Tongue (tissue), 1 donor: Measurements from ENCODE around the gene C17orf114.
"Not testable (repeated sequence)": the region's sequence is repeated elsewhere in the genome, so short reads cannot be mapped to it uniquely, and the experiment has no call there.

ENCODE experiments used
- DNase-seq: peaks from one replicate; pipeline ENCODE4 v3.0.0-alpha.2; 2015

The C17orf114 gene

DNA sequence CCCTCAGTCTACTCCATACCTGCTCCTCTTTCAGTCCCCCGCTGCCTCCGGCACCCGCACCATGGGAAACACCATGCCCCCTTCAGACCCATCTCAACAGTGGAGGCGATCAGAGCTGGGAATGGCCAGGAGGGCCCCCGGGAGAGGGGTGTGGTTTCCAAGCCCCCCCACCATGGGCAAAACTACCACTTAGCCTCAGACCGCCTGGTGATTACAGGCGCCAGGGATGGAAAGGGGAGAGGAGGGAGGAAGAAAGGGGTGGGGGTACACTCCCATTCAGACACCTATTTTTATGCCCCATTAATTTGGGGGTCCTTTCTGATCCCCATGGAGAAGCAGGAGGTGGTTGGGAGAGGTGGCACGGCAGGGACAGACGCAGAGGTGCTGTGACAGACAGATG lies at the start of gene C17orf114:
Gene C17orf114 (minus strand): TSS at position 101 of the 400 bp plus-strand sequence.
- no peak for DNase-seq

DNA sequence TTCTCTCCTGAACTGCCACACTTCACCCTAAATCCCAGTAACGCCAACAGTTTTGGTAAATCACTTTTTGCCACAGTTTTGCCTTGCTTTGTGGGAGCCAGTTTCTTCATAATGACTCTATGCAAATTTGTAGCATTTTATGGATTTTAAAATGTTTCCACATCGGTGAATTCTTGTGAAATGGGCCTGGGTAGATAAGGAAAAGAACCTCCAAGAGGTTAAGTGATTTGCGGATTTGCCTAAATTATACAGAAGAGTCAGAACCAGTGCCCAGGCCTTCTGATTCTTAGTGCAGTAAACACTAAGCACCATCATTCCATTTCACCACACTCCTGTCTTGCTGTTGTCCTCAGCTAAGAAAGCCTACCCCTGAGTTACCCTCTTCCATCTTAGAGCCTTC lies 49.0 kb upstream of the C17orf114 start:
- no peak for DNase-seq

DNA sequence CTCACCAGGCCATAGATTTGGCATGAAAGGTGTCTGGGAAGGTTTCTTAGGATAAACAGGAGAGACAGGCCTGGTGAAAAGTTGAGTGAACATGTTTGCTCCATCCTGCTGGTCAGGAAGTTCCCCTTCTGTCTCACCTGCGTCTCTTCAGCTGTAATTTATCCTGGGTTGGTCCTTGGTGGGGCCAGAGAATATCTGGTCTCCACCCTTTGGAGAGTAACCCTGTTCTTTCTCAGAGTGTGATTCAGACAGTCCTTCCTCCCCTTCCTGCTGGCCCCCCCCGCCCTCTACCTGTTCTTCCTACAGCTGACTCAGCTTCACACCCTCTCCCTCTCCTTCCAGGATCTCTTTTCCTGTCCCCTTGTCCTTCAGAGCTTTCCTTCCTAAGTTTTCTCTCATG lies 48.1 kb upstream of the C17orf114 start:
- DNase-seq = no peak

DNA sequence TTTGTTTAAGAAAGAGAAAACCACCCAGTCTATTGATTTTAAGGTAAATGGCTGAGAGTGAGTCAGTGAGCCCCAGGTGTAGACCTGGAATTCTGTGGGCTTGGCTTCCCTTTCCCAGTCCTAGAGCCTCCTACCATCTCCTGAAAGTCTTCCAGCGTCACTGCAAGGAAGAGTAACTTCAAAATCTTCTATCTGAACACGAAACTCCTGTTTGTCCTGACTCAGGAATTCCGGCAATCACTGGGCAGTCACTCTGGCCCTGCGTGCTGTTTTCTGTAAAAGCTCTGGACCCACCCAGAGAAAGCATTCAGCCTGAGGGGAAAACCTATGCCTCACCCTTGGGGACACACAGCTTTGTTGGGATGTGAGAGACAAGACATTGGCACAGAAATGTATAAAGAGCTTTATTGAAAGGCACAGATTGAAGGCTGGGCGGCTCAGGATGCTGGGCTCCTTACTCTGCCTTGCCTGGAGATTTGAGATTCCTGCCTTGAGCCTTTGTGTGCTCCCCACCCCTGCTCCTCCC lies 46.9 kb upstream of the C17orf114 start:
- no peak for DNase-seq

DNA sequence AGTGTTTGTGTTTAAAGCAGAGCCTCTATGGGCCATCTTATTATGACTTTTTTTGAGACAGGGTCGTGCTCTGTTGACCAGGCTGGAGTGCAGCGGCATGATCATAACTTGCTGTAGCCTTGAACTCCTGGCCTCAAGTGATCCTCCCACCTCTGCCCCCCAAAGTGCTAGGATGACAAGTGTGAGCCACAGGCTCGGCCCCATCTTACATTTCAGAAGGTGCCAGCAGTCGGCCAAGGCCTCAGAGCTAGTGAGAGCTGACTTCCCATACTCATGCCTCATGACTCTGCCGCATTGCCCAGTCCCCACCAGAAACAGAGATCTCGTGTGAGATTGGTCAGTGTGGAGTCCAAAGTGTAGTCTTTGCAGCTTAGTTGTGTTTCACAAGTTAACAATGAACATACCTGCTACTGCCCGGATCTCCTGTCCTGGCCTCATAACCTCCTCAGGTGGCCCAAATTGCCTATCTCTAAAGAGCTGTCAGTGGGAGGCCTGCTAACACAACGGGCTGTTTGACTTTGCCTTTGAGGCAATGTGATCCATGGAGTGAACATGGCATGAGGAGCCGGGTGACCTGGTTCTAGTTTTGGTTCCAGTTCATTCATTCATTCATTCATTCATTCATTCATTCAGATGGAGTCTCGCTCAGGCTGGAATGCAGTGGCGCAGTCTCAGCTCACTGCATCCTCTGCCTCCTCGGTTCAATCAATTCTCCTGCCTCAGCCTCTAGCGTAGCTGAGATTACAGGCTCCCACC lies 44.7 kb upstream of the C17orf114 start:
- no peak for DNase-seq

DNA sequence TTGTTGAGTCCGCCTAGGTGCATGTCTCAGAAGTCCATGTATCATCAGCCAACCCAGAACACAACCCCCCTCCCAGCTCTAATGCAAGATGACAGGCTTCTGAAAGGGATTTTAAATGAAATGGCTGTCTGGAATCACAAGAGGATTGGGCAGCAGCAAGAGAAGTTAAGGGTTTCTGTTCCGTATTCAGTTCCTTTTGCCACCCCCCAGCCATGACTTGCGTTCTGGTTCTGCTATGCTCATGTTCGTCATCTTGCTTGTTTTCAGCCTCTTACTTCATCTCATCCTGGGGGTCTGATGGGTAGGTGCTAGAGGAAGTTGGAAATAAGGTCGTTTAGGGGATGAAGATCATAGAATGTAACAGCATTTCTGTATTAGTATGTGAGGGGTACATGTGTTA lies 43.0 kb upstream of the C17orf114 start:
- DNase-seq = no peak

DNA sequence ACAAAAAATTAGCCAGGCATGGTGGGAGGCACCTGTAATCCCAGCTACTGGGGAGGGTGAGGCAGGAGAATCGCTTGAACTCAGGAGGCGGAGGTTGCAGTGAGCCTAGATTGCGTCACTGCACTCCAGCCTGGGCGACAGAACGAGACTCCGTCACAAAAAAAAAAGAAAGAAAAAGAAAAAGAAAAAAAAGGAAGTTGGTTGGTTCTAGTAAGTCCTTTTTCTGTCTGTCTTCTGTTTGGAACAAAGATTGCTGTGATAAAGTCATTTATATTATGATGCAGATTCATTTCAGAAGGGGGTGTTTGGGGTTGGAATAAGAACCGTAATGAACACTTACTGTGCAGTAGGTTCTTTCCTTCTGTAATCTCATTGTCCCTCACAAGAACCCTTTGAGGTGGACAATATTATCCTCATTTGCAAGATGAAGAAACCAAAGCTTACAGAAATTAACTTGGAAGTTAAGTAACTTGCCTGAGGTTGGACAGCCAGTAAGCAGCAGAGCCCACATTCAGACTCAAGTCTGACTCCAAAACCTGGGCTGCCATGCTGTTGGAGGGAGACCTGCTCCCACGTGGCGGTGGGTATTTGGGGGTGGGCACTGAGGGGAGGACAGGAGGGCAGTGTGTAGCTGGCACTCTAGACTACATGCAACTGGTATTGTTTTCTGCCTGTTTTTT lies 41.3 kb upstream of the C17orf114 start:
- no peak for DNase-seq

DNA sequence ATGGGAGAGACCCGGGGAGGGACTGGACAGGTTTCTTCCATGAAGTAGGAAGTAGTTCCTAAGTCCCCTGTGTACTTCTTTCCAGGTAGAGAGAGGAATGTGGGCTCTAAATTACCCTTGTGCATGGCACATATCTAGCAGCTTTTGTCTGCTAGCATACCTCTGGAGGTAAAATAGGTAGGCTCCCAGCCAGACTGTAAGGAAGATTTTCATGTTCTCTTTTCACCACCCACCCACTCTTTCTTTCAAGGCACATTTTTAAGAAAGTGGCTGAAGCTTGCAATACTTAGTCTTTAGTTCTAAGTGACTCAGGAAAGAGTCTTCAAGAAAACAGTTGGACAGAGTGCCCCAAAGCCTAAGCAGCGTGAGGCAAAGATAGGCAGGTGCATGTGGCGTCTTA lies 40.2 kb upstream of the C17orf114 start:
- no peak for DNase-seq

DNA sequence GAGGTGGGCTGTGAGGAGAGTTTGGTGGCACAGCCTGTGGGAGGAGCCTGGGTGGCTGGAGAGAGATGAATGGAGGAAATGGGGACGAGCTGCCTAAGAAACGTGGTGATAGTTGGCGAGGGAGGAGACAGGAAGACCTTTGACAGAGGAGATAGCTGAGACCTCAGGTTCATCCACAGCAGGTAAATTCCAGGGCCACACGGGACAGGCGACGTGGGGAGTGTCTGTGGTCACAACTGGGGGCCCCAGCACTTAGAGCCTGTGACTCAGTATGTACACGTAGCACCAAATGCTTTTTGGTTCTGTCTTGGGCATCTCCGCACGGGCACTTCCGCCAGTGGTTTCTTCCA lies 38.7 kb upstream of the C17orf114 start:
- DNase-seq = no peak

DNA sequence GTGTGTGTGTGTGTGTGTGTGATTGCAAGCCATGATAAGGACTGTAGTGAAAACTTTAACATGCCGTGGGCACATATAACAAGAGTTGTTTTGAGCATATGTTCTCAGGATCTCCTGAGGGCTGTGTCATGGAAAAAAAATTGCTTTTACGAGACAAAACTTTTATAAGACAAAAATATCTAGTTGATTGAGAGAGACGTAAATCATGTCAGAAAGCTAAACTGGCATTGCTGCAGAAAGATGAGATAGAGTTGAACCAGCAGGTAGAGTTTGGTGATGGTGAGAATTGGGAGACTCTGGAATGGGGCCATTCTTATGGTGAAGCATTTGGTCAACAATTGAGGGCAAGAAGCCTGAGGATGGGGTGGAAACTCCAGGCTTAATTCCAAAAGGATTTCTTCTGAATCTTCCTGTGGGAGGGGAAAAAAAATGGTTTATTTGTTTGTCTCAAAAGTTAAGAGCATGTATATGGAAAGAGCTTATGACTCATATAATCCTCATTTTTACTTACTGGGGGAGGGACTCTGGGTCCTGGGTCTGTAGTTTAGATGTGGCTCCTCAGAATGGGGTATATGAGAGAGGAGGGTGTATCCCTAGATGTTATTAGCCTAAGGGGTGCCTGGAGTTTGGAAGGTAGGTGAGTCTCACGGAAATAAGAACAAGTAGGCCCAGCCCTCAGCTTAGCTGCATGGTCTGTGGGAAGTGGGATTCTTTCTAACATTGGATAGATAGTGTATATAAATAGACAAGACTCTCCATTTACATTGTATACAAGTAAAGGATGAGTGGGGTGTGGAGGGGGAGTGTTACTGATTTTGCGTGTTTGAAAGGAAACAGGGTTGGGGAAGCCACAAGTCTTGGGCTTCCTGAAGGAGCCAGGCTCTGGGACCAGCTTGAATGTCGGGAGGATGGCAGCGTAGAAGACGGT lies 38.1 kb upstream of the C17orf114 start:
- no peak for DNase-seq

DNA sequence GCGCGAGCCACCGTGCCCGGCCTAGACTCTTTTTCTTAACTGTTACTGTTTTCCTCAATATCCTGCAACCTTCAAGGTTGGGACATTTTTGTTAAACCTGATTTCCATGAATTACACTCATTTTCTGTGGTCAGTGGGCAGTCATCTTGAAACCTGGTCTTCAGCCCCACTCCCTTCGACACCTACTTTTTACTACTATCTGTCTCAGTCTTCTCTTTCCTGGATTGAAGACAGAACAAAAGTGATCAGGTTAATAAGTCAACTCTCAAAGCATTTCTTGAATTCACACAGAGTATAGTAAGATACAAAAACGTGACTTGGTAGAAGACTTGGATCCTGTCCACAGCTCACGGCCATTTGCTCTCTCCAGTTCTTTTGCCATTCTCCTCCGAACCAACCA lies 37.1 kb upstream of the C17orf114 start:
- no peak for DNase-seq

DNA sequence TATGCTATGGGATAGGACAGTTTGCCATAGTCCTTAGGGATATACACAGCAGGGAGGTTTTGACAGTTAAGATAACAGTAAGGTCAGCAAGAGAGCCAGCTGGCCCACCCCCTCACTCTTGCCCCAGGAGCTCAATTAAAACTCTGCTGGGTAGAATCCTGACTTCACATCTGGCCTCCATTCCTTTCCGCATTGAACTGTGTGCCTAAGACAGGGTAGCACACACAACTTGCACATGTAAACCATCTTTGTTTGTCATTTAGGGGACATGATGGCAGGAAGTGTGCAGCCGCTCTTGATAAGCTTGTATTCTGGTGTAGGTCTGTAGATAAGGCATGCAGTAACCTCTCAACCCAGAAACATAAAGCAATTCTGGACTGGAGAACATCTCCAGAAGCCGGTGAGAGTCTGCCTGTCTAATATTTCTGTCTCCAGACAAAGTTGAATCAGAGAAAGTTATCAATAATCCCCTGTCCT lies 36.2 kb upstream of the C17orf114 start:
- no peak for DNase-seq

DNA sequence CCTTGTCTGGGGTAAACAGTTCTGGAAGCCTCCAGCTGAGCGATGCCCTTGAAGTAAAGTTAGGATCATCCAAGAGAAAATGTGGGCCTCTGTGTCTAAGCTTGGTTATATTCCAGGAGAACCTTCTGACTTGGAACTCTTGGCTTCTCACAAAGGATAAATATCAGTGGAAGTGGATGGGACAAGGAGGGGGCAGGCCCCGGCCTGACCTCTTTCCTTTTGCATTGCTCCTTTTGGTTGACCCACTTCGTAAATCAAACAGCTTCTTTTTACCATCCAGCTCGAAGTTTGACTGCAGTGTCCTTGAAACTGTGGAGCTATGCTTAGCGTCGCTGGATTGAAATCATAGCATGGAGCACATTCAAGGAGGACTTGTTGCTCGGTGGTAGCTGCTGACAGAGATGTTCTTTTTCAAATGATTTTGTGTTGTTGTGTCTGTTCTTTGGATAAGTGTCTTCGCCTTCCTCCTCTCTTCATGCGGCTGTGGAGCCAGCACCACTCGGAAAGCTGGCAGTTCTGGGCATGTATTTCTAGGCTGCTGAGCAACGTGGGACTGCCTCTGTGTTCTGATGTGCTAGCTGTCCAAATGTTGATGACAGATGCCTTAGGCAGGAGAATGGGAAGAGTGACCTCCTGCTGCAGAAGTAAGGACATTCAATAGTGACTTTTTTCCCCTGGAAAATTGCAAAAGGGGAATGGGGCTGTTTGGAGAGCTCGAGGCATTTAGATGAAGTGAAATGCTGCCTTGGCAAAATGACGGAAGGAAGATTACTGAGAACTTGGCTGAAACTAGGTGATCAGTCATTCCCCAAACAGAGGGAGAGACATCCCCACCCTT lies 35.6 kb upstream of the C17orf114 start:
- DNase-seq = no peak

DNA sequence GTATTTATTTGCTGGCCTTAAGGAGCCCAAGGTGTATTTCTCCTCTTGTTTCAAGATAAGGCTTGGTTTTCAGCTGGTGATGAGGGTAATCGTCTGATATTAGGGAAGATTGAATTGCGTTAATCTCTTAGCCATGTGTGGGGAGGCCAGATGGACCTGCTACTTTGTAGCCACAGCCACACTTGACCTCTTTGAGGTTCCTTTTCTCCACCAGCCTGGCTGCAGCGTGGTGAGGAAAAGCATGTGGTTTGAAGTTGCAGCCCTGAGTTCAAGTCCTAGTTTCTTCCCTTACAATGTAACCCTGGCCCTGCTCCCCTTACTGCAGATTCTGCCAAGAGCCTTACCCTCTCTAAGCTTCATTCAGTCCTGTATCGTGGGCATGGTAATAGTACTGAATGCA lies 34.1 kb upstream of the C17orf114 start:
- DNase-seq = no peak

DNA sequence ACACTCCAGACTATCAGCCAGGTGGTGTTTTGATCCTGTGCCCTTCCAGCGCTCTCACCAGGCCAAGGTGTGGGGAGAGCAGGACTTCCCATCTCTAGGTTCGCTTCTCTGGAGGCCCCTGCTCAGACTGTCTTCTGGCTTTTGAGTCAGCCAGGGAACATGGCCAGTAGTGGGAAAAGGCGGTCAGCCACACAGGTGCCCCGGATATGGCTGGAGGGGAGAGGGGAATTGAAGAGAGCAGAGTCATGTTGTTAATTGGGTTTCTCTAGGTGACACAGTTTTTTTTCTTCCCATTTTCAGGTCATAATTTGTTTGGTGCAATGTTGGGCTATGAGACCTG lies 32.5 kb upstream of the C17orf114 start:
- no peak for DNase-seq

DNA sequence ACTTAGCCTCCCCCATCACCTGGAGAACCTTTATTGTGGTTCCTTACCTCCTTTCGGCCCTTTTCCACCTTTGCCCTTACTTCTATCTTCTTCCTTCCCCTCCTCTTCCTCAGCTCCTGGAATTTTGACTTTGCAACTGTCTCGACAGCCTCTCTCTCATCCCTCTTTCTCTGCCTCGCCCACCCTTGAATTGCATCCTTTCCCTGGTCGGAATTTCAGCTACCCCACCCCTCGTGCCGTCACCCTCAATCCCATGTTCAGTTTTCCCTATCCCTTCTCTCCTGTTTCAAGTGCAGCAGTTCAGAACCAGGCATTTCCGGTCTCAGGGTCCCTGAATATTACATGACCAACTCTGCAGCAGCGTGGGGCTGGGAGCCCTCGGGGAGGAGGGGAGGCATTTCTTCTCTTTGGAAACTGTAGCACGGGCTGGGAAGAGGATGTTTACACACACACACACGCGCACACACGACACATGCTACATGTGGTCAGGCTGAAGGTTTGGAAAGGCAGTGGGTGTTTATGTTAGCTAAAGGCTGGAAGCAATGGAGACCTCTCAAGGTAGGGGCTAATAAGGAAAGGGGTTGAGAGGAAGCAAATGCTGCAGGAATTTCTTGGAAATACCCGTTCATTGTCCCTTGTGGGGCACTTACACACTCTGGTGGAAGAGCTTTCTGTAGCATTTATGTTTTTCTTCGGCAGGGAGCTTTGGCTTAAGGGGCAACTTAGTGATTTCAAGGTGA lies 32.0 kb upstream of the C17orf114 start:
- DNase-seq = peak; percentile 61

DNA sequence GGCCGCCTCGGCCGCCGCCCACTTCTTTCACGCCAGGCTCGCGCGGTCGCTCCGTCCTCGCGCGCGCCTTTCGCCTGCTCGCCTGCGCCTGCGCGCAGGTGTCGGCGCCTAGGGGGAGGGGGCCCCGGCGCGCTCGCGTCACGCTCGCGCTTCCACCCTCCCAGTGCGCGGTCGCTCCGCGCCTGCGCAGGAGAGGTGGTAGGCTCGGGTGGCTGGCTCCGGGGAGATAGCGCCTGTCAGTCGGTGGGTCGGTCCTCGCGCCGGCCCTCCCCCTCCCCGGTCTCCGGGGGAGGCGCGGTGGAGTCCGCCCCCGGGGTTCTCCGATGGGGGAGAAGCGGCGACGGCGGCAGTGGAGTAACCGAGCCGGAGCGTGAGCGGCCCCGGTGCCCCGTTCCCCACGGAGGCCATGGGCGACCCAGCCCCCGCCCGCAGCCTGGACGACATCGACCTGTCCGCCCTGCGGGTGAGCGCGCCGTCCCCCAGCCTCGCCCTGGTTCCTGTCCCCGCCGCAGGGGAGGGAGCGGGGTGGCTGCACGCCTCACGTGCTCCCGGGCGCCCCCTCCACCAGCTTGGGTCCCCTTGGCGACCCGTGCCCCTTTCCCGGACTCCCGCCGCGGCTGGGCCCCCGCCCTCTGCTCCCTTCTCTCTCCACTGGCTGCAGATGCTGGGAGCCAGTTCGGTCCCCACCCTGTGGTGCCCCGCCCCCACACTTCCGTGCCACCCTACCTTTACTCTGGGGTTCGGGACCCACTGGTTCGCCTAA lies 31.2 kb upstream of the C17orf114 start, which contains the start of gene MINK1:
Gene MINK1 (plus strand): TSS at position 163 of the 763 bp plus-strand sequence. CDS start 244 bp downstream, at position 407.
- peak; percentile 98 for DNase-seq

DNA sequence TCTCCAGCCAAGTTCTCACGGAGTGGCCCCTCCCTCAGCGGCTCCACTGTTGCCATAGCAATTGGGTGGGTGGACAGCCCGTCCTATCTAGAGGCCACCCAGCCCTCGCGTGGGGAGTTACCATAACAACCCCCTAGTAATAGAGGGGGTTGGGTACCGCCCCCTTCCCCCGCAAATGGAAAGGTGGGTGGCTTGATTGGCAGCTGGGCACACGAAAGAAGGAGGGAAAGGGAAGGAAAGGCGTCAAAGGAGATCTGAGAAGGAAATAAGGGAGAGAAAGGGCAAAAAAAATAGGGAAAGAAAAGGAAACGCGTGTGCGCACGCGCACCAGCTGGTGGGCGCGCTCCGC lies 30.7 kb upstream of the C17orf114 start:
- not testable (repeated sequence) for DNase-seq

DNA sequence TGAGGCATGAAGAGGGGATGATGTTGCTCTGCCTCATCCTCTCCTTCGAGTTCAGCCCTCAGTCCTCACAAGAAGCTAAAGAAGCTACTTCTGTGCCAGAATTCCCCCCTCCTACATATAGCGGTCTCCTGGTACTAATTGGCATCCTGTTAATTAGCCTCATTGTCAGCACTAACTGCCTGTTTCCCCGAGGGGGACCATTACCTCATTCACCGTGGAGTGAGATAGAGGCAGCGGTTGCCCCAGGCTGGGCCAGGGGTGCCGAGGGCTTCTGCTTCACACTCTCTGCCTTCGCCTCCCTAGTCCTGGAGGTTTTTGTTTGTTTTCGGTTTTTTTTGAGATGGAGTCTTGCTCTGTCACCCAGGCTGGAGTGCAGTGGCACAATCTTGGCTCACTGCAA lies 25.3 kb upstream of the C17orf114 start:
- DNase-seq = no peak

DNA sequence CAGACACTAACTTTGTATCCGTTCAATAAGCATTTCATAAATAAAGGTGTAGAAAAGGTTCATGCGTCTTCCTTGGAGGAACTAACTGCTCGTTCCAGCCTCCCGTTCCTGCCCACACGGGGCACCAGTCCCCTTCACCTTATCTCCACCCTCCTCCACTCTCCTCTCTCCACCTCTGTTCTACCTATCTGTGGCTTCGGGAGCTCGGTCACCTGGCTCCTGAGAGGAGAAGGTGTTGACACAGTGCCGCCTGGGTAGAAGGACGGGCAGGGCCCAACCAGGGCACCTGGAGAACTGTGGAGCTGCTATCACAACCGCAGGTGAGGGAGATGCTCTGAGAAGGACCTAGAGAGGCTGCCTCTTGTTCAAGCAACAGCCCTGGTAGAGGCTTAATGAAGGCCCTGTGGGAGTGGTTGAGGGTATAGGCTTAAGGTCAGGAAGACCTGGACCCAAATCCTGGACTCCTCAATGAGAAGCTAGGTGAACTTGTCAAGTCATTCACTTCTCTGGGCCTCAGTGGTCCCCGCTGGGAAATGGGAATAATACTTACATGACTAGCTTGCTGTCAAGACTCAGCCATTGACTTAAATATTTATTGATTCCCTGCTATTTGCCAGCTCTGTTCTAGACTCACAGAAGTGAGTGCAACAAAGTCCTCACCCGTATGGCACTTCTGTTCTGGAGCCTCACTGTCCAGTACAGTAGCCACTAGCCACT lies 21.4 kb upstream of the C17orf114 start:
- no peak for DNase-seq
